Mesenchymal stem cell (in vitro differentiated cells and primary cell): ENCODE measurements around the gene TNNC1.
A peak's percentile ranks its signal among the peaks of the same experiment; 100 is the strongest.

ENCODE experiments used
- DNase-seq: peaks from one replicate; pipeline ENCODE4 v3.0.0-alpha.2; 2013
- H2AFZ ChIP-seq: one replicate; pipeline ENCODE4 v1.6.1; 2013; ENCODE audit warnings: low read depth, mild to moderate bottlenecking, control low read depth, inconsistent platforms, low read length, moderate library complexity
- H2AK5ac ChIP-seq: 2 replicates; pipeline ENCODE4 v1.6.1; 2013; ENCODE audit warnings: low read length, moderate library complexity, mild to moderate bottlenecking, inconsistent platforms; ENCODE audit not compliant: severe bottlenecking
- H2BK120ac ChIP-seq: one replicate; pipeline ENCODE4 v1.6.1; 2013; ENCODE audit warnings: low read depth, mild to moderate bottlenecking, inconsistent platforms, low read length, moderate library complexity
- H2BK12ac ChIP-seq, 2 experiments: one replicate each; pipeline ENCODE4 v1.6.1; 2013; ENCODE audit warnings: inconsistent platforms in 2 of 2, low read length in 2 of 2, mild to moderate bottlenecking in 2 of 2, moderate library complexity in 2 of 2, control low read depth in 1 of 2
- H2BK15ac ChIP-seq: one replicate; pipeline ENCODE4 v1.6.1; 2013; ENCODE audit warnings: mild to moderate bottlenecking, low read depth, inconsistent platforms; ENCODE audit not compliant: poor library complexity, severe bottlenecking
- H2BK5ac ChIP-seq: 2 replicates; pipeline ENCODE4 v1.6.1; 2013; ENCODE audit warnings: low read depth, mild to moderate bottlenecking, low read length, control low read depth, inconsistent platforms; ENCODE audit not compliant: poor library complexity, severe bottlenecking
- H3K14ac ChIP-seq, 2 experiments: one replicate each; pipeline ENCODE4 v1.6.1; 2013; ENCODE audit warnings: inconsistent platforms in 2 of 2, low read length in 2 of 2, control low read depth in 1 of 2, mild to moderate bottlenecking in 1 of 2, moderate library complexity in 1 of 2
- H3K18ac ChIP-seq, 2 experiments: one replicate each; pipeline ENCODE4 v1.6.1; 2013; ENCODE audit warnings: inconsistent platforms in 2 of 2, low read length in 2 of 2, control low read depth in 1 of 2, low read depth in 1 of 2, mild to moderate bottlenecking in 1 of 2
- H3K23ac ChIP-seq, 2 experiments: one replicate each; pipeline ENCODE4 v1.6.1; 2013; ENCODE audit warnings: inconsistent platforms in 2 of 2, low read length in 2 of 2, mild to moderate bottlenecking in 2 of 2, moderate library complexity in 2 of 2, control low read depth in 1 of 2
- H3K27ac ChIP-seq: 2 replicates; pipeline ENCODE4 v1.5.1; 2013; ENCODE audit warnings: mild to moderate bottlenecking, moderate library complexity, low read length, control low read depth, inconsistent platforms; ENCODE audit not compliant: poor library complexity, severe bottlenecking
- H3K27me3 ChIP-seq, 2 experiments: 2 replicates each; pipeline versions ENCODE4 v1.6.1 to v1.7.0; 2013; ENCODE audit warnings: low read length in 2 of 2, mild to moderate bottlenecking in 2 of 2, moderate library complexity in 2 of 2, control low read depth in 1 of 2, inconsistent platforms in 1 of 2; ENCODE audit not compliant: control insufficient read depth in 1 of 2, insufficient read depth in 1 of 2
- H3K36me3 ChIP-seq, 2 experiments: 2 replicates each; pipeline versions ENCODE4 v1.6.1 to v1.7.0; 2013; ENCODE audit warnings: low read length in 2 of 2, control low read depth in 1 of 2, inconsistent platforms in 1 of 2, low read depth in 1 of 2, mild to moderate bottlenecking in 1 of 2; ENCODE audit not compliant: insufficient read depth in 2 of 2, control insufficient read depth in 1 of 2
- H3K4ac ChIP-seq, 2 experiments: one replicate each; pipeline ENCODE4 v1.6.1; 2013; ENCODE audit warnings: inconsistent platforms in 2 of 2, low read length in 2 of 2, mild to moderate bottlenecking in 2 of 2, moderate library complexity in 2 of 2, control low read depth in 1 of 2, low read depth in 1 of 2
- H3K4me1 ChIP-seq: 2 replicates; pipeline ENCODE4 v1.6.1; 2013; ENCODE audit warnings: low read depth, low read length, control low read depth; ENCODE audit not compliant: control insufficient read depth, insufficient read depth
- H3K4me2 ChIP-seq: 2 replicates; pipeline ENCODE4 v1.6.1; 2013; ENCODE audit warnings: low read length, mild to moderate bottlenecking, inconsistent platforms; ENCODE audit not compliant: poor library complexity, severe bottlenecking
- H3K4me3 ChIP-seq, 2 experiments: 2 replicates each; pipeline versions ENCODE4 v1.5.1 to v1.7.0; 2013; ENCODE audit warnings: low read length in 2 of 2, mild to moderate bottlenecking in 2 of 2, control low read depth in 1 of 2, low read depth in 1 of 2; ENCODE audit not compliant: insufficient read depth in 1 of 2
- H3K79me1 ChIP-seq: replicated peaks from 2 replicates; pipeline ENCODE4 v1.6.1; 2013; ENCODE audit warnings: mild to moderate bottlenecking, control low read depth, low read length, inconsistent platforms; ENCODE audit not compliant: poor library complexity, severe bottlenecking
- H3K9ac ChIP-seq: 2 replicates; pipeline ENCODE4 v1.7.0; 2013; ENCODE audit warnings: mild to moderate bottlenecking, low read length, moderate library complexity
- H3K9me3 ChIP-seq: 2 replicates; pipeline ENCODE4 v1.7.0; 2013; ENCODE audit warnings: mild to moderate bottlenecking, low read length; ENCODE audit not compliant: control insufficient read depth
- H4K8ac ChIP-seq: one replicate; pipeline ENCODE4 v1.6.1; 2013; ENCODE audit warnings: inconsistent platforms, mild to moderate bottlenecking, low read length, moderate library complexity
- H4K91ac ChIP-seq: one replicate; pipeline ENCODE4 v1.6.1; 2013; ENCODE audit warnings: mild to moderate bottlenecking, low read length, inconsistent platforms
- WGBS: methylation state at CpG from one replicate; pipeline ENCODE4 v1.1.7; 2013; ENCODE audit warnings: mixed read lengths; 5-methylcytosine and 5-hydroxymethylcytosine counted together

TNNC1 gene

DNA sequence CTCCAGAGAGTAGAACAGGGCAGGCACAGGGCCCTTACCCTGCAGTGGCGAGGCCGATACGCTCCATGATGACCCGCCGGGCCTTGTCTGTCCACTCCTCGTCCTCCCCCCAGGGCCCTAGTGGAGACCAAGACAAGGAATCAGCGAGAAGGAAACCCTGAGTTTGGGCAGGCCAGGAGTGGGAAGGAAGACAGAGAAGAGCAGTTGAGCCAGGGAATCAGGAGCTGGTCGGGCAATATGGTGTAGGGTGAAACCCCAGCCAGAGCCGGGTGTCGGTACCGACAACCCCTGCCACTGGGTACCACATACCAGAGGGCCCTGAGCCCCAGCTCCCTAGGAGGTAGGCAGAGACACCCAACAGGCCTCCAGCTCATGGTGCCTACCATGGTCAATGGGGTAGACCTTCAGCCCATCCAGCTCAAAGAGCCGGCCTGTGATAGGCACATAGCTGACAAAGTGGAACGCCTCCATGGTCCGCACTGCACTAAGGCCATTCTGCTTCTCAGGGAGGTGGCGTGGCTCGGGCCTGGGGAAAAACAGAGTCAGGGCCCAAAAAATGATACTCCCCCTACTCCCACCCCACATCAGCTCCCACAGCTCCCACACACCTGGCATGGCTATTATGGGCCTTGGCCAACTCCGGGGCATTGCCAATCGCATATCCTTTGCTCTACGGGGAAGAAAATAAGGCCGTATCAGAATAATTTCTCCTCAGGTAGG, 46.9 kb downstream of the TNNC1 start:
- peaks cover 21% of the 10 kb centered on the region for H3K4me1 ChIP-seq
- no peak overlapping the region for H3K9ac ChIP-seq
- no peak overlapping the region for H3K14ac ChIP-seq
- peaks cover 64 to 67% of the 10 kb centered on the region in 2 experiments for H3K36me3 ChIP-seq
- no peak overlapping the region for H2AK5ac ChIP-seq
- peaks cover 53% of the 10 kb centered on the region for H3K79me1 ChIP-seq
- no peak overlapping the region for H3K4me2 ChIP-seq
- H4K91ac ChIP-seq = no peak overlapping the region
- WGBS = 97% methylated on average over 20 of the region's 20 CpGs
- H4K8ac ChIP-seq = no peak overlapping the region
- no peak overlapping the region for H3K27ac ChIP-seq
- no peak for DNase-seq
- H2BK12ac ChIP-seq = no peak overlapping the region
- H2BK15ac ChIP-seq = no peak overlapping the region
- no peak overlapping the region for H2BK5ac ChIP-seq
- no peaks in the 10 kb centered on the region for H3K27me3 ChIP-seq
- H3K18ac ChIP-seq = no peak overlapping the region
- H3K23ac ChIP-seq = no peak overlapping the region
- no peak overlapping the region for H3K4ac ChIP-seq
- H2BK120ac ChIP-seq = no peak overlapping the region
- no peaks in the 10 kb centered on the region for H3K9me3 ChIP-seq
- H2AFZ ChIP-seq = no peak overlapping the region
- H3K4me3 ChIP-seq = no peak overlapping the region

DNA sequence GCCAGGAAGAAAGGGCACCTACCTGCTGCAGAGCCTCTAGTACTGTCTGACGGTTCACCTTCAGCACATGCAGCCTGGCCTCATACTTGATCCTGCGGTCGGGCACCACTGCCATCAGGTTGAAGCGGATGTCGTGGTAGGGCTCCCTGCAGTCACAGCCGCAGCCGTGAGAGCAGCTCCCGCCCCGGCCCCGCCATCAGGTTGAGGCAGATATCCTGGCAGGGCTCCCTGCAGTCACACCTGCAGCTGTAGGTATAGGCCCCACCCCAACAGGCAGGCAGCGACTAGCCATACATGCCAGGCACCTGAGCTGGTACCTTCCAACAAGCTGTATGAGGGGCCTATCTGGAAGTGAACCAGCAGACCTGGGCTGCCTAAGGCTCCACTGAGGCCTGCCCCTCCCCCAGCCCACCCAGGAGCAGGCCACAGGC, 47.6 kb downstream of the TNNC1 start:
- Histone ChIP-seq H3K4me3 (no peak overlapping the region), H3K27me3 (no peaks in the 10 kb centered on the region), H2BK120ac (no peak overlapping the region), H3K14ac (no peak overlapping the region), H3K23ac (no peak overlapping the region), H3K36me3 (peaks cover 71 to 74% of the 10 kb centered on the region in 2 experiments), H3K79me1 (peaks cover 49% of the 10 kb centered on the region), H3K4me1 (peaks cover 16% of the 10 kb centered on the region), H4K8ac (peak overlapping the region; percentile 0), H3K9me3 (no peaks in the 10 kb centered on the region), H3K4me2 (no peak overlapping the region), H3K4ac (no peak overlapping the region), H3K9ac (no peak overlapping the region), H3K18ac (no peak overlapping the region), H2BK12ac (no peak overlapping the region), H2AFZ (no peak overlapping the region), H2BK15ac (no peak overlapping the region), H2AK5ac (no peak overlapping the region), H4K91ac (peak overlapping the region; percentile 61), H2BK5ac (no peak overlapping the region), H3K27ac (no peak overlapping the region)
- 96% methylated on average over 11 of the region's 11 CpGs for WGBS
- no peak for DNase-seq

- no peak for DNase-seq
- H3K18ac ChIP-seq = no peak overlapping the region
- no peak overlapping the region for H3K27ac ChIP-seq
- no peak overlapping the region for H2BK15ac ChIP-seq
- no peaks in the 10 kb centered on the region for H3K27me3 ChIP-seq
- H3K4me1 ChIP-seq = peaks cover 14% of the 10 kb centered on the region
- H3K9me3 ChIP-seq = no peaks in the 10 kb centered on the region
- no peak overlapping the region for H2BK120ac ChIP-seq
- H2AK5ac ChIP-seq = no peak overlapping the region
- H3K23ac ChIP-seq = no peak overlapping the region
- no peak overlapping the region for H2BK5ac ChIP-seq
- H3K14ac ChIP-seq = no peak overlapping the region
- no peak overlapping the region for H4K91ac ChIP-seq
- H3K4me3 ChIP-seq = no peak overlapping the region
- H4K8ac ChIP-seq = no peak overlapping the region
- no peak overlapping the region for H3K4ac ChIP-seq
- H3K79me1 ChIP-seq = peaks cover 49% of the 10 kb centered on the region
- 98% methylated on average over 4 of the region's 4 CpGs for WGBS
- no peak overlapping the region for H3K4me2 ChIP-seq
- H3K36me3 ChIP-seq = peaks cover 77 to 80% of the 10 kb centered on the region in 2 experiments
- no peak overlapping the region for H2BK12ac ChIP-seq
- no peak overlapping the region for H3K9ac ChIP-seq
- H2AFZ ChIP-seq = no peak overlapping the region
Measured at GRCh38 chr3:52405601-52406110, 48.2 kb downstream of the TNNC1 start.

GRCh38 chr3:52405066-52405465, 48.8 kb downstream of the TNNC1 start:
- Histone ChIP-seq H3K36me3 (peaks cover 83 to 86% of the 10 kb centered on the region in 2 experiments), H2AFZ (no peak overlapping the region), H2BK120ac (no peak overlapping the region), H3K18ac (no peak overlapping the region), H4K91ac (no peak overlapping the region), H2AK5ac (no peak overlapping the region), H2BK12ac (no peak overlapping the region), H3K9me3 (no peaks in the 10 kb centered on the region), H3K4me2 (no peak overlapping the region), H3K4me3 (no peak overlapping the region), H4K8ac (no peak overlapping the region), H3K79me1 (peaks cover 49% of the 10 kb centered on the region), H3K27ac (no peak overlapping the region), H3K23ac (no peak overlapping the region), H3K14ac (no peak overlapping the region), H3K4ac (no peak overlapping the region), H2BK15ac (no peak overlapping the region), H2BK5ac (no peak overlapping the region), H3K27me3 (no peaks in the 10 kb centered on the region), H3K9ac (no peak overlapping the region), H3K4me1 (peaks cover 14% of the 10 kb centered on the region)
- 95% methylated on average over 6 of the region's 6 CpGs for WGBS
- DNase-seq = no peak
